HG02870 (cell line): Measurements from ENCODE around the gene ZFPM1.

Experiments used
- ATAC-seq: cut with Tn5 transposase; IDR thresholded peaks from one replicate; pipeline ENCODE4 v1.9.1; 2021; ENCODE audit warnings: mild to moderate bottlenecking, moderate library complexity; ENCODE audit not compliant: unreplicated experiment

ZFPM1 gene

GRCh38 chr16:88524973-88525662, 72.0 kb downstream of the ZFPM1 start:
- no peak for ATAC-seq

GRCh38 chr16:88525663-88525990, 72.5 kb downstream of the ZFPM1 start:
- ATAC-seq, result no peak

- no peak for ATAC-seq
These were observed 73.2 kb downstream of the ZFPM1 start for GRCh38 chr16:88526008-88526905.

- no peak for ATAC-seq
These were observed 73.8 kb downstream of the ZFPM1 start for GRCh38 chr16:88526906-88527185.

- ATAC-seq, result no peak
These were observed 74.3 kb downstream of the ZFPM1 start for GRCh38 chr16:88527186-88527936.

GRCh38 chr16:88527937-88528743, 75.1 kb downstream of the ZFPM1 start:
- ATAC-seq, result no peak

- no peak for ATAC-seq
These were observed 75.8 kb downstream of the ZFPM1 start for GRCh38 chr16:88528902-88529318.

- no peak for ATAC-seq
These were observed 76.5 kb downstream of the ZFPM1 start for GRCh38 chr16:88529596-88529995.

GRCh38 chr16:88530051-88530857, 77.2 kb downstream of the ZFPM1 start:
- no peak for ATAC-seq

- ATAC-seq, result no peak
These were observed 77.8 kb downstream of the ZFPM1 start for GRCh38 chr16:88530858-88531203.

GRCh38 chr16:88531346-88531745, 78.3 kb downstream of the ZFPM1 start:
- no peak for ATAC-seq

GRCh38 chr16:88531931-88532433, 78.9 kb downstream of the ZFPM1 start:
- no peak for ATAC-seq

GRCh38 chr16:88532434-88533241, 79.6 kb downstream of the ZFPM1 start:
- no peak for ATAC-seq

GRCh38 chr16:88533381-88533917, 80.4 kb downstream of the ZFPM1 start:
- ATAC-seq, result no peak

- no peak for ATAC-seq
These were observed 81.0 kb downstream of the ZFPM1 start for GRCh38 chr16:88533932-88534637.

GRCh38 chr16:88534638-88535190, 81.6 kb downstream of the ZFPM1 start:
- ATAC-seq, result no peak

GRCh38 chr16:88535191-88535856, 82.2 kb downstream of the ZFPM1 start:
- ATAC-seq, result no peak

GRCh38 chr16:88535857-88536222, 82.8 kb downstream of the ZFPM1 start:
- ATAC-seq, result no peak
